Measurements from ENCODE around the gene TRIM33.

DNA sequence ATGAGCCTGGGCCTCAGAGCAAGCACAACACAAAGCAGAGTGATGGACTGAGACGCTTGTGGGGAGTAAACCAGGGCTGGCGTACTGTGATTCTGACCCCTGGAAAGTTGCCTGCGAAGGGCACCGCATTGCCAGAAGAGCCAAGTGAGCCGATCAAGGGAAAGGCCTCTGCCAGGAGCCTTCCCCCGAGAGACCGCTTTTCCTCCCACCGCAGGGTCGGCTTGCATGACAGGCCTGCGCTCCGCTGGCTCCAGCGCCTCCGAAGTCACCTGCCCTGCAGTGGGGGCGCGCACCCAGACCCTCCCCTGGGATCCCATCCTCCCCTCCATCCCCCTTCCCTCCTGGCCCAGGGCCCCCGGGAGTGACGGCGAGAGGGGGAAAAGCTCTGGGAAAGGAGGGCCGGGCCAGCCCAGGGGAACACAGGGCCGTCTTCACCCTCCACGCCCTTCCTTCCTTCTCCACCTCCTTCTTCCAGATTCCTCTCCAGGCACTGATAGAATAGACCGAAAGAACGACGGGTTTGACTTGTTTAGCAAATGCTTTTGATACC, 165.0 kb downstream of the TRIM33 start:
- TF ChIP-seq, protein P1, sequence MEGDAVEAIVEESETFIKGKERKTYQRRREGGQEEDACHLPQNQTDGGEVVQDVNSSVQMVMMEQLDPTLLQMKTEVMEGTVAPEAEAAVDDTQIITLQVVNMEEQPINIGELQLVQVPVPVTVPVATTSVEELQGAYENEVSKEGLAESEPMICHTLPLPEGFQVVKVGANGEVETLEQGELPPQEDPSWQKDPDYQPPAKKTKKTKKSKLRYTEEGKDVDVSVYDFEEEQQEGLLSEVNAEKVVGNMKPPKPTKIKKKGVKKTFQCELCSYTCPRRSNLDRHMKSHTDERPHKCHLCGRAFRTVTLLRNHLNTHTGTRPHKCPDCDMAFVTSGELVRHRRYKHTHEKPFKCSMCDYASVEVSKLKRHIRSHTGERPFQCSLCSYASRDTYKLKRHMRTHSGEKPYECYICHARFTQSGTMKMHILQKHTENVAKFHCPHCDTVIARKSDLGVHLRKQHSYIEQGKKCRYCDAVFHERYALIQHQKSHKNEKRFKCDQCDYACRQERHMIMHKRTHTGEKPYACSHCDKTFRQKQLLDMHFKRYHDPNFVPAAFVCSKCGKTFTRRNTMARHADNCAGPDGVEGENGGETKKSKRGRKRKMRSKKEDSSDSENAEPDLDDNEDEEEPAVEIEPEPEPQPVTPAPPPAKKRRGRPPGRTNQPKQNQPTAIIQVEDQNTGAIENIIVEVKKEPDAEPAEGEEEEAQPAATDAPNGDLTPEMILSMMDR (IDR thresholded peaks at IDR 0.05; ENCODE audit: insufficient read depth, low read length): no peak
- no peak for TF ChIP-seq POLR2AphosphoS5 (IDR thresholded peaks at IDR 0.05; ENCODE audit: low read depth)
- TF ChIP-seq, protein P2, sequence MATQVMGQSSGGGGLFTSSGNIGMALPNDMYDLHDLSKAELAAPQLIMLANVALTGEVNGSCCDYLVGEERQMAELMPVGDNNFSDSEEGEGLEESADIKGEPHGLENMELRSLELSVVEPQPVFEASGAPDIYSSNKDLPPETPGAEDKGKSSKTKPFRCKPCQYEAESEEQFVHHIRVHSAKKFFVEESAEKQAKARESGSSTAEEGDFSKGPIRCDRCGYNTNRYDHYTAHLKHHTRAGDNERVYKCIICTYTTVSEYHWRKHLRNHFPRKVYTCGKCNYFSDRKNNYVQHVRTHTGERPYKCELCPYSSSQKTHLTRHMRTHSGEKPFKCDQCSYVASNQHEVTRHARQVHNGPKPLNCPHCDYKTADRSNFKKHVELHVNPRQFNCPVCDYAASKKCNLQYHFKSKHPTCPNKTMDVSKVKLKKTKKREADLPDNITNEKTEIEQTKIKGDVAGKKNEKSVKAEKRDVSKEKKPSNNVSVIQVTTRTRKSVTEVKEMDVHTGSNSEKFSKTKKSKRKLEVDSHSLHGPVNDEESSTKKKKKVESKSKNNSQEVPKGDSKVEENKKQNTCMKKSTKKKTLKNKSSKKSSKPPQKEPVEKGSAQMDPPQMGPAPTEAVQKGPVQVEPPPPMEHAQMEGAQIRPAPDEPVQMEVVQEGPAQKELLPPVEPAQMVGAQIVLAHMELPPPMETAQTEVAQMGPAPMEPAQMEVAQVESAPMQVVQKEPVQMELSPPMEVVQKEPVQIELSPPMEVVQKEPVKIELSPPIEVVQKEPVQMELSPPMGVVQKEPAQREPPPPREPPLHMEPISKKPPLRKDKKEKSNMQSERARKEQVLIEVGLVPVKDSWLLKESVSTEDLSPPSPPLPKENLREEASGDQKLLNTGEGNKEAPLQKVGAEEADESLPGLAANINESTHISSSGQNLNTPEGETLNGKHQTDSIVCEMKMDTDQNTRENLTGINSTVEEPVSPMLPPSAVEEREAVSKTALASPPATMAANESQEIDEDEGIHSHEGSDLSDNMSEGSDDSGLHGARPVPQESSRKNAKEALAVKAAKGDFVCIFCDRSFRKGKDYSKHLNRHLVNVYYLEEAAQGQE (IDR thresholded peaks at IDR 0.05; ENCODE audit: insufficient replicate concordance, low read depth): no peak

Data from HL-60 (cell line).